Thyroid gland (tissue), 4 donors: ENCODE results near the gene STPG1. TPM values are rescaled to one million over a fixed set of nuclear protein-coding genes. Genes with fewer than 3 reads are reported as not detected.
A peak's percentile ranks its signal among the peaks of the same experiment; 100 is the strongest.

Experiments
- DNase-seq, 2 donors: peaks; one replicate each; pipeline ENCODE4 v3.0.0-alpha.2; 2019
- H3K27ac ChIP-seq, 3 donors: fragments of 200-600 bp; sonication (generic); 1 replicate in 2 of 3; 2 replicates in 1 of 3; pipeline ENCODE4 v1.5.1; 2016 to 2019; ENCODE audit warnings: mild to moderate bottlenecking in 1 of 3, moderate library complexity in 1 of 3
- H3K27me3 ChIP-seq: fragments of 200-600 bp; sonication (generic); one replicate; pipeline ENCODE4 v1.5.1; 2019
- H3K36me3 ChIP-seq, 2 donors: fragments of 200-600 bp; sonication (generic); one replicate each; pipeline ENCODE4 v1.5.1; 2016 to 2019
- H3K4me1 ChIP-seq, 2 donors: fragments of 200-600 bp; sonication (generic); one replicate each; pipeline ENCODE4 v1.5.1; 2017 to 2019
- H3K4me3 ChIP-seq, 3 donors: fragments of 200-600 bp; sonication (generic); replicated peaks in 1 of 3; 1 replicate in 2 of 3; 2 replicates in 1 of 3; pipeline ENCODE4 v1.5.1; 2016; ENCODE audit warnings: mild to moderate bottlenecking in 1 of 3
- H3K9me3 ChIP-seq: fragments of 200-600 bp; sonication (generic); one replicate; pipeline ENCODE4 v1.5.1; 2017
- POLR2A ChIP-seq, 2 donors: fragments of 450-650 bp; IDR thresholded peaks; one replicate each; pipeline ENCODE4 v1.6.1; 2017; ENCODE audit warnings: antibody characterized with exemption in 2 of 2, mild to moderate bottlenecking in 2 of 2, moderate library complexity in 1 of 2
- WGBS, 2 donors: methylation state at CpG; one replicate each; pipeline ENCODE4 v1.1.5; 2017; 5-methylcytosine and 5-hydroxymethylcytosine counted together
- intact Hi-C: fragments of 100-400 bp; cut with DNase I; formaldehyde crosslinking; loops from one replicate; pipeline ENCODE4 v1.15.1; 2023
- total RNA-seq, 4 donors: library from RNA; depleted of rRNA; stranded (reverse); fragments of >200 nt; gene quantifications; one replicate each; pipeline ENCODE4 v1.2.3, GENCODE V29; 2016
- TF ChIP-seq, protein P1 (sequence below), 6 experiments: fragments of 200-600 bp in 3 of 6; fragments of 450-650 bp in 3 of 6; sonication (generic) in 3 of 6; IDR thresholded peaks; one replicate each; pipeline ENCODE4 v1.5.1; 2016 to 2019; ENCODE audit warnings: antibody characterized with exemption in 6 of 6, mild to moderate bottlenecking in 2 of 6, inconsistent platforms in 1 of 6, moderate library complexity in 1 of 6

The STPG1 gene
- total RNA-seq, 4 donors from 2014 or later, result 5.2 to 8.9 (median 7.0) TPM

- Histone ChIP-seq H3K9me3 (no peaks in the 10 kb centered on the region), H3K27me3 (no peaks in the 10 kb centered on the region), H3K27ac (peak overlapping the region; percentile 46 to 78 (median 63)), H3K4me1 (peaks cover 30 to 40% of the 10 kb centered on the region in 2 donors), H3K36me3 (no peaks in the 10 kb centered on the region), H3K4me3 (no peak overlapping the region)
- WGBS, 2 donors, result 38 to 60% methylated on average over 13 of the region's 13 CpGs
- no peak for TF ChIP-seq POLR2A (IDR thresholded peaks at IDR 0.05)
- TF ChIP-seq, protein P1, sequence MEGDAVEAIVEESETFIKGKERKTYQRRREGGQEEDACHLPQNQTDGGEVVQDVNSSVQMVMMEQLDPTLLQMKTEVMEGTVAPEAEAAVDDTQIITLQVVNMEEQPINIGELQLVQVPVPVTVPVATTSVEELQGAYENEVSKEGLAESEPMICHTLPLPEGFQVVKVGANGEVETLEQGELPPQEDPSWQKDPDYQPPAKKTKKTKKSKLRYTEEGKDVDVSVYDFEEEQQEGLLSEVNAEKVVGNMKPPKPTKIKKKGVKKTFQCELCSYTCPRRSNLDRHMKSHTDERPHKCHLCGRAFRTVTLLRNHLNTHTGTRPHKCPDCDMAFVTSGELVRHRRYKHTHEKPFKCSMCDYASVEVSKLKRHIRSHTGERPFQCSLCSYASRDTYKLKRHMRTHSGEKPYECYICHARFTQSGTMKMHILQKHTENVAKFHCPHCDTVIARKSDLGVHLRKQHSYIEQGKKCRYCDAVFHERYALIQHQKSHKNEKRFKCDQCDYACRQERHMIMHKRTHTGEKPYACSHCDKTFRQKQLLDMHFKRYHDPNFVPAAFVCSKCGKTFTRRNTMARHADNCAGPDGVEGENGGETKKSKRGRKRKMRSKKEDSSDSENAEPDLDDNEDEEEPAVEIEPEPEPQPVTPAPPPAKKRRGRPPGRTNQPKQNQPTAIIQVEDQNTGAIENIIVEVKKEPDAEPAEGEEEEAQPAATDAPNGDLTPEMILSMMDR (IDR thresholded peaks at IDR 0.05), result no peak
- DNase-seq, result peak; percentile 74 to 81
- intact Hi-C loops, result no loop called here
These were observed 29.1 kb downstream of the STPG1 start for GRCh38 chr1:24384251-24385090.

DNA sequence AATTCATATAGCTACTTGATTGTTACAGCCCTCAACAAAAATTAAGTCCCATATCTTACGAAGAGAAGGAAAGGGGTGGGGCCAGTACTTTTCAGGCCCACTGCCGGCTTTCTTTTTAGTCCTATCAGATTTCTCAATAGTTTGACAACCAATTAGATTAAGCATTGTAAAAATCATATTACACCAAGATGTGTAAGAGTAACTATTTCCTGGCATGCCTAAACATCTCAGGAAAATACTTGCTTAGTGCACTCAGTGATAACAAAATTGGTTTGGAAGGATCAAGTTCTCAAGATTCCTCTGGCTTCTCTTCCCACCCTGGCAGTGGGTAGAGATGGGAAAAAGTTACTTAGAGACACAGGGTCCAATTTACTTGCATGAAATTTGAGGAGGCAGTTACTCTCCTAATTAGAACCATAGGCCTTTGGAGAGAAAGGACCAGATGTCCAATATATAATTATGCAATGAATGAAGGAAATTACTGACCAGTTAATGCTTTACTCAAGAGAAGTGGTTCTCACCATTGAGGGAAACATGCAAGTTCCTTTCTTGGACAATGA, 30.1 kb downstream of the STPG1 start:
- TF ChIP-seq, protein P1 (IDR thresholded peaks at IDR 0.05), result no peak
- no peak for TF ChIP-seq POLR2A (IDR thresholded peaks at IDR 0.05)
- H3K27ac ChIP-seq, result peak overlapping the region; percentile 46 to 78 (median 63)
- 68 to 84% methylated on average over 2 of the region's 2 CpGs for WGBS, 2 donors

DNA sequence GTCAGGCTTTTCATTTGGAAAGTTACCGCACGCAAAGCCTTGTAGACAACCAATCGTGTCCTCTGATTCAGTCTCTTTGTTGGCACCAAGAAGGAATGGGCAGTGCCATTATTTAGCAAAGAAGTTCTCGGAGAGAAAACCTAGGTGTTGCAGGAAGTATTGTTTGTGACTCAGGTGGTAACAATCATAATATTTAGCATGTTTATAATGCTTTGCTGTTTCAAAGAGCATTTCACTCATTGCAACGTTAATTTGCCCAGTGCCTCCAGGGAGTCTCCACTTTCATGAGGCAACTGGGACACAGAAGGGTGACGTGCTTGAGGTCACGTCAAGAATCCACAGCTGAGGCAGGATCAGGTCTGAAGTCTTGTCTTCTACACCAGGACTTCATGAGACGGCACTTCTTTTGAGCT, 31.4 kb downstream of the STPG1 start:
- no peak for DNase-seq
- TF ChIP-seq, protein P1 (IDR thresholded peaks at IDR 0.05), result no peak
- TF ChIP-seq POLR2A (IDR thresholded peaks at IDR 0.05), result no peak
- Histone ChIP-seq H3K4me1 (peaks cover 30 to 37% of the 10 kb centered on the region in 2 donors), H3K27me3 (no peaks in the 10 kb centered on the region), H3K27ac (no peak overlapping the region), H3K4me3 (no peak overlapping the region), H3K9me3 (no peaks in the 10 kb centered on the region), H3K36me3 (peaks cover 0 to 3% of the 10 kb centered on the region in 2 donors)
- WGBS, 2 donors, result 93 to 97% methylated on average over 8 of the region's 8 CpGs
- intact Hi-C loops, result no loop called here

More for the DNA sequence above, 30.1 kb downstream of the STPG1 start:
- H3K36me3 ChIP-seq, result peaks cover 0 to 3% of the 10 kb centered on the region in 2 donors
- H3K27me3 ChIP-seq, result no peaks in the 10 kb centered on the region
- no peak for DNase-seq
- no peak overlapping the region for H3K4me3 ChIP-seq
- intact Hi-C loops, result no loop called here
- peaks cover 30 to 40% of the 10 kb centered on the region in 2 donors for H3K4me1 ChIP-seq
- H3K9me3 ChIP-seq, result no peaks in the 10 kb centered on the region

DNA sequence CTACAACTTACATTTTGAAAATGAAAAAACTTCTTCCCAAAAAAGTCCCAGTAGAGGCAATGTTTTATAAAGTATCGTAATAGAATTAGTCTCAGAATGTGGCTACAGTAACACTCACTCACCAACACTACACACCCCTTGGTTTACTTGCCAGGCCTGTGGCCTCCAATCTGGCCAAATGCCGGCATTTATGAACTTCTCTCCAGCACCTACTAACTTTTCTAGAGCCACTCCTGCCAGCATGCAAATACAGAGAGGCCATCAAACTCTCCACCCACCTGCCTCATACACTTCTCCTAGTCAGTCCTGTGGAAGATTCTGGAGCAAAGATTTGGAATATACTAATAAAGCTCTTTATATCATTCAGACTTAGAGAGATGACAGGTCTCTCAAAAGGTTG, 32.3 kb downstream of the STPG1 start:
- TF ChIP-seq POLR2A (IDR thresholded peaks at IDR 0.05), result no peak
- TF ChIP-seq, protein P1 (IDR thresholded peaks at IDR 0.05), result no peak
- Histone ChIP-seq H3K36me3 (peaks cover 0 to 3% of the 10 kb centered on the region in 2 donors), H3K4me3 (no peak overlapping the region), H3K27ac (no peak overlapping the region), H3K4me1 (peaks cover 22 to 28% of the 10 kb centered on the region in 2 donors), H3K9me3 (no peaks in the 10 kb centered on the region), H3K27me3 (no peaks in the 10 kb centered on the region)
- 88 to 98% methylated on average over 2 of the region's 2 CpGs for WGBS, 2 donors
- no peak for DNase-seq
- intact Hi-C loops, result no loop called here

GRCh38 chr1:24380508-24380907, 33.1 kb downstream of the STPG1 start:
- 90 to 94% methylated on average over 4 to 5 of the region's 5 CpGs for WGBS, 2 donors
- H3K9me3 ChIP-seq, result no peaks in the 10 kb centered on the region
- no peak for DNase-seq
- intact Hi-C loops, result no loop called here
- no peak overlapping the region for H3K4me3 ChIP-seq
- H3K27ac ChIP-seq, result no peak overlapping the region
- H3K36me3 ChIP-seq, result peaks cover 0 to 3% of the 10 kb centered on the region in 2 donors
- TF ChIP-seq, protein P1 (IDR thresholded peaks at IDR 0.05), result no peak
- TF ChIP-seq POLR2A (IDR thresholded peaks at IDR 0.05), result no peak
- H3K27me3 ChIP-seq, result no peaks in the 10 kb centered on the region
- H3K4me1 ChIP-seq, result peaks cover 17 to 21% of the 10 kb centered on the region in 2 donors
